ENCODE measurements around the gene ATAD1. TPM values are rescaled to one million over a fixed set of nuclear protein-coding genes. Genes with fewer than 3 reads are reported as not detected.
A peak's percentile ranks its signal among the peaks of the same experiment; 100 is the strongest.

The ATAD1 gene
- total and polyA plus RNA-seq, 2 of the 8 experiments (the other 6 are each of a cell fraction or from before 2014, with no cell fraction given): 8.9 to 35.3 TPM

GRCh38 chr10:87862679-87863052 is 44.6 kb upstream of the ATAD1 start (continued):
- TF ChIP-seq RNF2 (IDR thresholded peaks at IDR 0.05; ENCODE audit: borderline replicate concordance, low read depth, low read length, missing control alignments, poor library complexity, severe bottlenecking): no peak
- no peak for TF ChIP-seq YY1 (IDR thresholded peaks at IDR 0.05; ENCODE audit: low read depth, low read length)
- TF ChIP-seq ASH2L (IDR thresholded peaks at IDR 0.05; ENCODE audit: low read length): peak; percentile 24
- TF ChIP-seq CHD2 (IDR thresholded peaks at IDR 0.05; ENCODE audit: low read length): no peak
- TF ChIP-seq EP300 (IDR thresholded peaks at IDR 0.05; ENCODE audit: borderline replicate concordance in 1 of 2, low read depth in 2 of 2, low read length in 2 of 2): no peak
- TF ChIP-seq FOSL1 (IDR thresholded peaks at IDR 0.05; ENCODE audit: insufficient read depth, low read depth, low read length): no peak
- no peak for TF ChIP-seq EGR1 (IDR thresholded peaks at IDR 0.05; ENCODE audit: borderline replicate concordance, low read depth, low read length)
- no peak for TF ChIP-seq CBX8 (IDR thresholded peaks at IDR 0.05; ENCODE audit: borderline replicate concordance, low read depth, low read length)
- TF ChIP-seq MAX (IDR thresholded peaks at IDR 0.05): no peak
- TF ChIP-seq PHF8 (conservative IDR thresholded peaks at IDR 0.05; ENCODE audit: low read depth, low read length): peak; percentile 17; the same call in 1 of the 2 replicates
- no peak for TF ChIP-seq ZNF274 (IDR thresholded peaks at IDR 0.05; ENCODE audit: borderline replicate concordance, extremely low read depth, low read length)
- TF ChIP-seq BRCA1 (IDR thresholded peaks at IDR 0.05; ENCODE audit: low read depth, low read length): no peak

All from H1 (cell line).